ENCODE results near the gene LMO7.

The LMO7 gene

DNA sequence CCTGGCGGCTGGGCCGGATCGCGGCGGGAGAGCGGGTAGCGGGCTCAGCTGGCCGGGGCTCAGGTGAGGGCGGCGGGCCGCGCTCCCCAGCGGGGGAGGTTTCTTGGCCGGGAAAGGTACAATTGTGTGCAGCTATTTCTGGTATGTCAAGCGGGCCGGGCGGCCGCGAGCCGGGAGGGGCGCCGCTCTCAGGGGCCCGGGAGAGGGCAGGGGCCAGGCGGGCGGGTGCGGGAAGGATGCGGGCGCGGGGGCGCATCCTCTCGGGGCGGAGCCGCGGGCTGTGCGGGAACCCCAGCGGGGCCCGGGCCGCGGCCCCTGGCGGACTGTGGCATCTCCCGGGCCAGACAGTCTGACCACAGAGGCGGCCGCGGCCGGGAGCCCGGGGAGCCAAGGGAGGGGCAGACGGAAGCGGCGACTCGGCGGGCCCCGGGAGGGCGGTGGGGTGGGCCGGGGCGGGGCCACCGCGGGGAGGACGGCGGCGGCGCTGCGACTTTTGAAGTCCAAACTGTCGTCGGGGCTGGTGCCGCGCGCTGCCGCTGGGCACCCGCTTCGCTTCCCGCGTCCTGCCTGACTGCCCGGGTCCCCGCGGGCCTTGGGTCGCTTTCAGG lies at the start of gene LMO7:
LMO7 (plus strand) TSS at position 503 of the 608 bp plus-strand sequence. CDS start 328 bp downstream, outside the sequence.
- DNase-seq, result no peak

DNA sequence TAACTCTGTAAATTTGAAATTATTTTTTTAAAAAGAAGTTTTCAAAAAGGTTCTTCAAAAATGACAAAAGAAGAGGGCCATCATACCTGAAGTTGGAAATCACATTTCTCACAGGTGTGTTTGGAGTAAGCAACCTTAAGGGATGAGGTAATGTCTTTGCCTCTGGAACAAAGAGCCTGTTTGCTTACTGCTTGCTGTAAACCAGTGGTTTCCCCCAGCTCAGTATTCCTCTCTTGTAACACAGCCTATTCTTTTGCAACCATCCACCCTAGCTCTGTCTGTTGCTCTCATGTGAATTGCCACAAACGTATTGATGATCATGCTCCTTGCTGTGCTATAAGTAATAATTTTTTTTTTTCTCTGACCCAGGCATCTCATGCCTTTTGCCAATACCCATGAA lies 48.5 kb upstream of the LMO7 start:
- peak; percentile 24 for DNase-seq

DNA sequence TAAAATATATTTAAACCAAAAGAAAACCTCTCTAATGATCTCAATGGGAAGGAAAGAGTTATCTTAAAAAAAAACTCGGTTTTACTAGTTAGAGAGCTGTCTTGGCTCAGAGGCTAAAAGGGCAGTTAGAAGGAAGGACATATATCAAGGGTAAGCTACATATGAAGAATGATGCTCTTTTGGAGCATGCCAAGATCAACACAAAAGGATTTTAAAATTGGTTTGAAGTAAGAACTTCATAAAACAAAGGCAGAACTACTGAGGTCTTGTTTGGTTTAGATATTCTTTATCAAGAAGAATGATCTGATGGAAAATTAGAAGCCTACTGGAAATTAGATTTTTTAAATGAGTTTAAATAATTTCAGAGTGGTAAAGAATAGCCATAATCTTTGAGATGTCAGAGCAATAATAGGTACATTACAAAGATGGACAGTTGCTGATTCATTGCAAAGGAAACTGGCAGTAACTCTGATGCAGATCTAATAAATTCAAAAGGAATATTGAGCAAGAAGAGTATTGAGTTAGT lies 39.4 kb upstream of the LMO7 start:
- DNase-seq, result no peak

DNA sequence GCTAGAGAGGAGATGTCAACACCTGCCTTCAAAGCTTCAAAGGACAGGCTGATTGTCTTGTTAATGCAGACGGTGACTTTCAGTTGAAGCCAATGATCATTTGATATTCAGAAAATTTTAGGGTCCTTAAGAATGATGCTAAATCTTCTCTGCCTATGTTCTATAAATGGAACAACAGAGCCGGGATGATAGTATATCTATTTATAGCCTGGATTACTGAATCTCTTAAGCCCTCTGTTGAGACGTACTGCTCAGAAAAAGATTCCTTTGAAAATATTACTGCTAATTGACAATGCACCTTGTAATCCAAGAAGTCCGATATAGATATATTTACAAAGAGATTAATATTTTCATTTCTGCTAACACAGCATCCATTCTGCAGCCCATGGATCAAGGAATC lies 35.8 kb upstream of the LMO7 start:
- DNase-seq, result no peak

DNA sequence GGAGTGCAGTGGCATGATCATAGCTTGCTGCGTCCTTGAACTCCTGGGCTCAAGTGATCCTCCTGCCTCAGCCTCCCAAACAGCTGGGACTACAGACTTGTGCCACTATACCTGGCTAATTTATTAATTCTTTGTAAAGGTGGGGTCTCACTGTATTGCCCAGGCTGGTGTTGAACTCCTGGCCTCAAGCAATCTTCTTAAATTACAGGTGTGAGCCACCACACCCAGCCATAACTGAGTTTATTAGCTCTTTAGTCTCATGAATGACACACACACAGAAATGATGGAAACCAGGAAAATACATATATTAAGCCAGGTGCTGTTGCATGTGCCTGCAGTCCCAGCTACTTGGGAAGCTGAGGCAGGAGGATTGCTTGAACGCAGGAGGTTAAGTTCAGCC lies 33.1 kb upstream of the LMO7 start:
- DNase-seq, result no peak

DNA sequence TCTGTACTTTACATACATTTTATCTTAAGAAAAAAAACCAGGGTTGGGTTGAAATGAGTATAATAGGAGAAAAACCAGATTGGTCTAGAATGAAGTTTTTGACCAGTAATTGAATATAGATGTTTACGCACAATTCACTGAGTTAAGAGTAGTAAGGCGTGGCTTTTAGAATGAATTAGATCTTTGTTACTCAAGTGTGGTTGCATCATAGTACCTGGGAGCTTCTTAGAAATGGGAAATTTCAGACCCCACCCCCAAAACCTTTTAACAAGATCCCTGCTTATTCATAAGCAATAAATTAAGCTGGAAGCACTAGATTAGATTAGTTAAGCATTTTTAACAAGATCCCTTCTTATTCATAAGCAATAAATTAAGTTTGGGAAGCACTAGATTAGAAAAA lies 28.7 kb upstream of the LMO7 start:
- no peak for DNase-seq

DNA sequence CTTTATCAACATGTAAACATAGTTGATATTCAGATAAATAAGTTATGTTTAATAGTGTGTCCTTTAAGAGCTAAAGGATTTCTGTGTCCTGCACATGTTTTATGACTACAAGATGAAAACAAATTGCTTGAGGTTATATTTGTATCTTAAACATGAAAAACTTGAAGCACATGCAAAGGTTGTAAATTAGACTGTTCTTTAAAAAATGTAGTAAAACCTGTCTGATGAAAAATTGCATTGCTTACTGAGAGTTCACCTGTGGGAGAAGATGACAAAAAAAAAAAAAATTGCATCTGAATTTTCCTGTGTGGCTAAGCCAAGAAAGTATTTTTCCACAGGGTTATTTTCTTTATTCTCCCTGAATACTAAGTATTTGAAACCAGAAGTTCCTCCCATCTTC lies 25.7 kb upstream of the LMO7 start:
- DNase-seq, result no peak

DNA sequence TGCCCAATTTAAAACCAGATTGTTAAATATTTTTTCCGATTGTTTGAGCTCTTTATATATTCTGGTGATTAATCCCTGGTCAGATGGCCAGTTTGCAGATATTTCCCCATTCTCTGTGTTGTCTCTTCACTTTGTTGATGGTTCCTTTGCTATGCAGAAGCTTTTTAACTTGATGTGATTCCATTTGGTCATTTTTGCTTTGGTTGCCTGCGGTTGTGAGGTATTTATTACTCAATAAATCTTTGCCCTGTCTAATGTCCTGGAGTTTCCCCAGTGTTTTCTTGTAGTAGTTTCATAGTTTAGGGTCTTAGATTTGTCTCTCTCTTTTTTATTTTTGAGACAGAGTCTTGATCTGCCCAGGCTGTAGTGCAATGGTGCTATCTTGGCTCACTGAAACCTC lies 23.8 kb upstream of the LMO7 start:
- DNase-seq, result no peak

DNA sequence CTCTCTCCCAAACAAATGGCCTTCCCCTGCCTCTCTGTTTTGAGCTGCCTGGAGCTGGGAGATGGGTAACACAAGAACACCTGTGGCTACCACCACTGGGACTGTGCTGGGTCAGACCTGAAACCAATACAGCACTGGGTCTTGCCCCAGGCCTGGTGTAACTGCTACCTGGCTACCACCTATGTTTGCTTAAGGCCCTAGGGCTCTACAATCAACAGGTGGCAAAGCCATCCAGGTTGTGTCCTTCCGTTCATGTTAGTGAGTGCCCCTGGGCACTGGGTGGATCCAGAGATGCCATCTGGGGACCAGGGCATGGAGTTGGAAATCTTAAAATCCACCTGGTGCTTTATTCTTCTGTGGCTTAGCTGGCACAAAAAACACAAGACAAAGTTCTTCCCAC lies 18.9 kb upstream of the LMO7 start:
- DNase-seq, result no peak

DNA sequence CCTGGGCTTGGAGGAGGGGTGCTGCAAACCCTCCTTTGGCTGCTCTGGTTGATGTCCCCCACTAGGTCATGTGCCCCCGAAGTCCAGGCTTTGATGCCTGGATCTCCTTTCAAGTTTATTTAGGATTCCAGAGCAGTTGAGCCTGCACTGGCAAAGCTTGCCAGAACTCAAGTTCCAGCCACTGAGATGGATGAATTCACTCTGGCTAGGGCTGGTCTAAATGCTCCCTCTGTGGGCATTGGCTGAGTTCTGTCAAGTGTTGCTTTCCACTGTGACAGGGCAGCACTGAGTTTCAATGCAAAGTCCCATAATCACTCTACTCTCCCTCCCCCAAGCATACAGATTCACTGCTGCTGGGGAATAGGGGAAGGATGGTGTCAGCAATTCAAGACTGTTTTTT lies 17.8 kb upstream of the LMO7 start:
- DNase-seq, result no peak

DNA sequence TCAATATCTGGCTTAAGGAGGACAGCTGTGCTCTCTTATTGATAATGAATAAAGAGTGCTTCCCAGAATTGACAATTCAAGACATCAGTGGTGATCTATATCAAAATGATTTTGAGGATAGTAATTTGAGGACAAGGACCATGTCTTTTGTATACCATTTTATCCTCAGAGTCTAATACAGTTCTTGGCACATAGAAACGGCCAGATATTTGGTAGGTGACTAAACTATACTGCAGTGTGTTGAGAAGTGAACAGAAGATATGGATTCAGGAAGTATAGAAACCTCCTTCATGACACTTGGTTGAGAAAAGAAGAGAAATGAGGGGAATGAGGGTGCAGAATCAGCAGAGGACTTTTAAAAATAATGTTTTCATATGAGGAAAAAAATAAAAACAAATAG lies 16.1 kb upstream of the LMO7 start:
- no peak for DNase-seq

DNA sequence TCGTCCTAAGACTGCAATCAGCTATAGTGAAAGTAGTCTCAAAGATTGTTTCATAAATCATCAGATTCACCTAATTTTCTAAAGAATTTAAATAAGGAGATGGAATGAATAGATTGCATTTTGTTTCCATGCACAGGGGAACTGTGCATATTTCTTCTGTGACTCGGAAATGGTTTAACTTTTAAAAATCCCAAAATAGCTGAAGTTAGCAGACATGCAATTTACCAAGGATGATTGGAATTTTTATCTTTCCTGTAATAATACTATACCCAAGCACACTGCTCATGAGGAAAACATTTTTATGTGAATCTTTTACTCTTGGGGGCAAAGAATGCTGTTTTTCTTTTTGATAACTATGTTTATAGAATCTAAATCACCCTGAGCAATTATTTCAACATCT lies 15.0 kb upstream of the LMO7 start:
- no peak for DNase-seq

DNA sequence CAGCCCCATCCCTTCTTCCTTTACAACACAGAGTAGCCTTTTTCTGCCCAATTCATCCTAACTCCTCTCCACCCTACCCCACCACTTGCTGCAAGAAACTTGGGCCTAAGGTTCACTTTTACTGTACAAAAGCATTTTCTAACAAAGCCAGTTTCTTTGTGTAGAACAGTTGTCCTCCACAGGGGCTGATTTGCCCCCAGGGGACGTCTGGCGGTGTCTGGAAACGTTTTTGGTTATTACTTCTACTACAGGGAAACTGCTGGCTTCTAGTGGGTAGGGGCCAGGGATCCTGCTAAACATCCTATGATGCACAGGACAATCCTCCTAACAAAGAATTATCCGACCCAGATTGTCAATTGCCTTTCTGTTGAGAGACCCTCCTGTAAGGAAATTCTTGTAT lies 7.3 kb upstream of the LMO7 start:
- no peak for DNase-seq

DNA sequence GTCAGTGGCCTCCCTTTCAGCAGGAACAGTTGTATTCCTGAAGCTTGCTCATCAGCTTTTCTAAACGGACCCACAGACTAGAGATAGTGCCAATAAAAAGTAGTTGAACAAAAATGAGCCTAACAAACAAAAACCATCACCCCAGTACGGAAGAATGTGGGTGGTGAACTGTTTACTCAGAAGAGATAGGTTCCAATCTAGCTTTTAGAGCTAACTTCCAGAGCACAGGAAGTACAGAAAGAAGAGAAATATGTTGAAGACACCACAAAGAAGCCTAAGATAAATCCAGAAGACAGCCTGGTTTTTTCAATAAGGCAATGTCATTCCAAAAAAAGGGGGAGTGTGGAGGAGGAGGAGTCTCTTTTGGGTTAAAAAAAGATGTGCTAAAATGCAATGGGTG lies 2.8 kb upstream of the LMO7 start:
- no peak for DNase-seq

DNA sequence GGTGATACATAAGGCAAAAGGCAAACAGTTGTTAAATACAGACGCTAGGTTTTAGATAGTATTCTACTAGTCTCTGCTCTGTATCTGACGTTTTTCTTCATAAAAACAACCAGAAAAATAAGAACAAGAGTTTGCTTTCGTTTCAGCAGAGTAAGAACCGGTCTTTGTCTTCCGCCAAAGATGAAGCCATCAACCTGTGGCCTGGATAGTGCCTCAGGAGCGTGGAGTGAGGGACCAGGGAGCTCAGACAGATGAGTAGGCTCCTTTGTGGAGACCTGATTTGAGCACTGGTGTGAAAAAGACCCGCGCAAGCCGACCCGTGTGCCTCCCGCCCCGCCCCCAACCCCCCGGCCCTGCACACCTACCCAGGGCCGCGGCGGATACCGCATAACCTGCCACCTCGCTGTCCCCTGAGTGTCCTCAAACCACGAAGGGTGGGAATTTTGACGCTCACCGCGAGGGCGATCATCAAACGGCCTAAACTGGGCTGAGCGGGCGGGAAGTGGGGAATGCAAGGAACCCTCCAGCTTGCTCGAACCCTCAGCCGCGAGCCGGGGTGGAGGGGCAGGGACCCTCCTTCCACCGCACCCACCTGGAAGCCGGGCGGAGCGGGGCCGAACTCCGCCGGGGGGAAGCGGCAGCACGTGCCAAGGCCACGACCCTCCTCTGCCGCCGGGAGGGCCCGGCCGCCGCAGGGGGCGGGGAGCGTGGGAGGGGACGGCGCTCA lies 866 bp upstream of the LMO7 start:
- no peak for DNase-seq

DNA sequence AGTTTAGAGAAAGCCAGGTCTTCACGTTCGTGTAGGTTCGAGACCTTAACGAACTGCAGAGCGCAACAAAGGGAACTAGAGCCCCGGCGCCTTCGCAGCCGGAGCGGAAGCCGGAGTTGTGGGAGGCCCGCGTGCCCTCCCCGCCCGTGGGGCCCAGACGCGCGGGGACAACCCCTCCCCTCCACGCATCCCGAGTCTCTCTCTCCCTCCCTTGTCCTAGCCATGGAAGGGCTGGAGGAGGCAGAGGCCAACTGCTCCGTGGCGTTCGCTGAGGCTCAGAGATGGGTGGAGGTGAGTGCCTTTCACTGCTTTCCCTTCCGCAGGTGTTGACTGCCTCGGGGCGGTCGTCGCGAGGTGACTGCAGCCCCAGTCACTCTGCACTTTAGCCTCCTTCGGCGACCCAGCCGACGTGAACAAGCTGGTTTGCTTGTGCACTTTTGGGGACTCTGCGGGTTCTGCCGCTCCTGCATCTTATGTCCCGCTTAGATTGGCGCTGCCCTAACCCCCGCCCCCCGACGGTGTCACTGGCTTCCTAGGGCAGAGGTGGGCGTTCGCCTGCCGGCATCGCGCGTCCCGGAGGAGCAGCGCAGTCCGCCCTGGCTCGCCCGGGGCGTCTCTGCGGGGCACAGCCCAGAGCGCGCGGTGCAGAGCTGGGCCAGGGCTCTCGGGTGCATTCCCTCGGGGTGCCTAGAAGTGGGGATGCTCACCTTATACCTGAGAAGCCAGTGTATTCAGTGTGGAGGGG lies 478 bp downstream of the LMO7 start:
- no peak for DNase-seq

DNA sequence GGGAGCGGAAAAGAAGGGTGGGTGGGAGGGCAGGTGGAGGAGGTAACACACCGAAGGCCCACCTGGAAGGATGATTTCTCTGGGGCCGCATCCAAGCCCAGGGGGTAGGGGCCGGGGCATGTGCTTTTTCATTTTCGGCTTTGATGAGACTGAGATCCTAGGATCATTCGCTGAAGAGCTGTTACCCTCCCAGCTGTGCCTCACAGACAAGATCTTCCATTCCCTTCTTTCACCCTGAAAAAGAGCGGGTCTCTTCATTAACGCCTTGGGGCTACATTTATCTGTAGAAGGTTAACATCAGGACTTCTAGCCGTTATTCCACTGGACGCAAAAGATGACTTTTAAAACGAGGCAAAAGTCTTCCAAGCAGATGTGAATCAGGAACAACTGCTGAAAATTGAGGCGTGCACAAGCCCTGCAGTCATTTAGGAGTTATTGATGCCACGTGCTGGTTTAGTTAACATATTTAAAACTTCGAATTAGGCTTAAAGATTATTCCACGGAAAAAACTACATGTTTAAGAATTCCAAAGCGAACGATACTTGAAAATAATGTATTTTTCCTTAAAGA lies 1.1 kb downstream of the LMO7 start:
- no peak for DNase-seq

DNA sequence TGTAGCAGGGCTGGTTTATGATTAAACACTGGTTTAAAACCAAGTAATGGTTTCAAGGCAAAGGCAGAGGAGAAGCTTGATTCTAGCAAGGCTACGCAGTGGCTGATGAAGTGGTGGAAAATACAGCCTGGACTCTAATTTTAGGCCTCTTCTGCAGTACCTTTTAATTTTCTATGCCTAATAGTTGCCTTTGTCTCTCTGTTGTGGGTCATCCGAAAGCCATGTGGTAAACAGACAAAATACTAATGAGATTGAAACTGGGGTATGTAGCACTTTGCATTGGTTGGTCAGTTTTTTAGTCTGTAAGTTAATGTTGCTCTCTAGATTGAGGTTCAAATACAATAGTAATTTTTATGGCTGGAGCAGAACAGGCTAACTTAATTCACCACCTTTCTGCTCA lies 3.3 kb downstream of the LMO7 start:
- DNase-seq, result no peak

DNA sequence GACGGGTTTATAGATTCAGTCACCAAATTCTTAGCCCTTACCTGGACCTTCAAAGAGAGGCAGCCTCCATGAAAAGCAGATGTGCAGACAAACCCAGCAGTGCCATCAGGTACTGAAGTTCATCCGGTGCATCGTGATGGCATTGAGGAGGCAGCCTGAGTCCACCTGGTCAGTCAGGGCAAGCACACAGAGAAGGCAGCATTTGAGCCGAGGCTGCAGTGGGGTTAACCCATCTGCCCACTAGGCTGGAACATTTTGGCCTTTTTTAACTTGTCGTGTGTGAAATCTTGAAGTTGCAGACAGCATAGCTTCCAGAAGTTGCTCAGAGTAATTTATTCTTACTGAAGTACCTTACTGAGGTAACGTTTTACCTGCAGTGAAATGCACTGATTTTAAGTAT lies 4.9 kb downstream of the LMO7 start:
- DNase-seq, result no peak

DNA sequence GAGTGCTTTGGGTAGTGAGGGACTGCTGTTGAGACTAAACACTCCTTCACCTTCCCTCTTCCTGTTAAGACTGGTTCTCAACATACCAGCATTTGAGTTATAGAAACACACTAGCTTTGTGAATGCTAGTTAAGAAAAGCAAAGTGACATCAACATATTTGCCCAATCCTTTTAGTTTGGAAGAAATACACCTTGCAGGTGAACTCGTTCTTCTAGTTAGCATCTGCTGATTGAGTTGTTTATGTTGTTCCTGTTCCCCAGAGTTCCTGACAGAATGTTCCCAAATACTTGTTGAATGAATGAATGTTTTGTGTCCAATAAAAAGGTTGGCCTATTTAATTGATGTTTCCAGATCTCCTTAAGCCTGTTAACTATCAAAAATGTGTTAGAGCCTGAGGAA lies 7.1 kb downstream of the LMO7 start:
- no peak for DNase-seq

DNA sequence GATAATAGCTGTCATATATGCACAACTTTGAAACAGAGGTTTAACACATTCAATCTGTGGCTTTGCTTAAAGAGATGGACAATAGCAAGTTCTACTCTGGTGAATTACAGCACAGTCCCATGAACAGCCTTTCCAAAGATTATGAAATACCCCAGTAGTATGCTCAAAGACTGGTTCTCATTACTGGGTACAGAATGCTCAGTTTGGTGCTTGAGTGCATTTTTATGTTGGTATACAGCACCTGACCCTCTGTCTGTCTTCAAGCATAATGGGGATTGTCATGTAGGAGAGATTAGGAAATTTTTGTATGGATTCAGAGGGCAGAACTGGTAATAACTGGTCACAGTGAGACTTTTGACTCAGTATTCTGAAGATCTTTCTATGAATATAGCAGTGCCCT lies 7.6 kb downstream of the LMO7 start:
- DNase-seq, result no peak

DNA sequence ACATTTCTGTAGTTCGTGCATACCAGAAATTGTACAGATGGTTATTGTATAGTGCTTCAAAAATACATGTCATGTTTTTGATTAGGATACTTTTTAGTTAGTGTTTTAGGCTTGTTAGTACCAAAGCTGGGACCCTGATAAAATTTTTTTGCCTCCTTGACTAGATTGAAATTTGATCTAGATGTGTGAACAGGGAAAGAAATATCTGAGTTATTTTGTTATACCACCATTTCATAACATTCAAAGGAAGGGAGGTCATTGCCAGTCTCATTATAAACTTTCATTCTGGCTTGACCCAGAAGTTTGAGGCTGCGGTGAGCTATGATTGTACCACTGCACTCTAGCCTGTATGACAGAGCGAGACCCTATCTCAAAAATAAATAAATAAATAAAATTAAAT lies 9.0 kb downstream of the LMO7 start:
- DNase-seq, result no peak

DNA sequence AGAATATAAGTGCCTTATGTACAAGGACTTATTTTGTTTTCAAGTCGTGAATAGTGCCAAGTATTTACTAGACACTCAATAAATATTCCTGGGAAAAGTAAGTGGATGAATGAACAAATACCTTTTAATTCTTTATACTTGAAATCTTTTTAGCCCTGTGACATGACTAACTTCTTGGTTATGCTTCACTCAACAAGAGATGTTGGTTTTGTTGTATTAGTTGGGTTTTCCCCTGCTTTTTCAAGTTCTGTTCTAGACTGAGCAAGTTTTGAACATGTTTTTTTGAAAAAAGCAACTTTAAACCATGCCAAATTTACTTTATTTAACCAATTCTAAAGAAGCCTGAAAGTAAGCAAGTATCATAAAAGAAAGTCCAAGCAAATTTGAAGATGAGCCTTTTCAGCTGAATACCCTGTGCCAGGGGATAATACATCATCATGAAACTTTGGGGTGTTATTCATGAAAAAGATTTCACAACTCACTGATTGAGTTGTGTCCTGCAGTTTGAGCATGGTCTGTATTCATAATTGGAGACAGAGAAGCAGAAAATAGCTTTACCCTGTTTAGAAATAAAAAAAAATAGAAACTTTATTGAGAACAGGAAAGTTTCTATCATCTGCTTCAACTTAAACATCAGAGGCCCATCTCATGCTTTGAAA lies 11.1 kb downstream of the LMO7 start:
- no peak for DNase-seq

Measured in NCI-H2029 treated with DMSO at 0.1 percent for 48 hours (cell line).